Neutrophil (primary cell): ENCODE measurements around the gene VPS35.

ENCODE experiments used
- H3K27ac ChIP-seq: fragments of 200-600 bp; sonication (generic); 2 replicates; pipeline ENCODE4 v1.5.1; 2016; ENCODE audit warnings: mild to moderate bottlenecking, moderate library complexity
- H3K27me3 ChIP-seq: fragments of 200-600 bp; sonication (generic); 2 replicates; pipeline ENCODE4 v1.6.0; 2016; ENCODE audit warnings: mild to moderate bottlenecking
- H3K36me3 ChIP-seq: fragments of 200-600 bp; sonication (generic); 2 replicates; pipeline ENCODE4 v1.5.1; 2017
- H3K4me1 ChIP-seq, 2 experiments: fragments of 200-600 bp in 1 of 2; sonication (generic) in 1 of 2; 1 replicate in 1 of 2; 2 replicates in 1 of 2; pipeline versions ENCODE4 v1.5.1 to v1.6.1; 2013 to 2016; ENCODE audit warnings: low read depth in 1 of 2, low read length in 1 of 2, mild to moderate bottlenecking in 1 of 2, moderate library complexity in 1 of 2; ENCODE audit not compliant: control insufficient read depth in 1 of 2, insufficient read depth in 1 of 2
- H3K4me3 ChIP-seq, 2 experiments: fragments of 200-600 bp in 1 of 2; sonication (generic) in 1 of 2; 1 replicate in 1 of 2; 2 replicates in 1 of 2; pipeline ENCODE4 v1.5.1; 2013 to 2016; ENCODE audit warnings: low read depth in 1 of 2, low read length in 1 of 2, mild to moderate bottlenecking in 1 of 2, moderate library complexity in 1 of 2
- H3K9me3 ChIP-seq: fragments of 200-600 bp; sonication (generic); 2 replicates; pipeline ENCODE4 v1.5.1; 2016
- TF ChIP-seq, protein P1 (sequence below): fragments of 200-600 bp; sonication (generic); IDR thresholded peaks from 2 replicates; pipeline ENCODE4 v1.5.1; 2016; ENCODE audit warnings: antibody characterized with exemption

Gene VPS35

DNA sequence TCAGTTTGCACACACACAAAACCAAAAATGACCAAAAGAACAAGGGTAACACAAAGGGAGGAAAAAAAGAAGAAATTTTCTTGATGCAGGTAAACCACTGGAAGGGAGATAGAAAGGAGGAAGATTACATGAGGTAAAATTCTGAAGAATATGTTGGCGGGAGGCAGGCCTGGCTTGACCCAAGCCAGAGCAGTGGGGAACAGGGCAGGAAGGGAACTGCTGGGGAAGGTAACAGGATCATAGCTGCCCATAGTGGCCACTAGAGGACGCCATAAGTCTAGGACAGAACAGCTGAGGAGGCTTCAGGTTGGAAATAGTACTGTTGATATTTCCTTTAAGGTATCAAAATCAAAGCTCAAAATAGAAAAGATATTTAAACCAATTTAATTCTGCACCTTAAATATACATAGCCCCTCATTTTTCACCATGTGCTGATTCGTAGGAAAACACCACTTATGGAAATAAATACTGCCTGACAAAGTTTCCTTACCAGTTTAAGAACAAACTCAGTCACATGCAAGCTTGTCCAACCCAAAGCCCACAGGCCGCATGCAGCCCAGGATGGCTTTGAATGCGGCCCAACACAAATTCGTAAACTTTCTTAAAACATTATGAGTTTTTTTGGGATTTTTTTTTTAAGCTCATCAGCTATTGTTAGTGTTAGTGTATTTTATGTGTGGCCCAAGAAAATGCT is 15.5 kb downstream of the VPS35 start:
- TF ChIP-seq, protein P1, sequence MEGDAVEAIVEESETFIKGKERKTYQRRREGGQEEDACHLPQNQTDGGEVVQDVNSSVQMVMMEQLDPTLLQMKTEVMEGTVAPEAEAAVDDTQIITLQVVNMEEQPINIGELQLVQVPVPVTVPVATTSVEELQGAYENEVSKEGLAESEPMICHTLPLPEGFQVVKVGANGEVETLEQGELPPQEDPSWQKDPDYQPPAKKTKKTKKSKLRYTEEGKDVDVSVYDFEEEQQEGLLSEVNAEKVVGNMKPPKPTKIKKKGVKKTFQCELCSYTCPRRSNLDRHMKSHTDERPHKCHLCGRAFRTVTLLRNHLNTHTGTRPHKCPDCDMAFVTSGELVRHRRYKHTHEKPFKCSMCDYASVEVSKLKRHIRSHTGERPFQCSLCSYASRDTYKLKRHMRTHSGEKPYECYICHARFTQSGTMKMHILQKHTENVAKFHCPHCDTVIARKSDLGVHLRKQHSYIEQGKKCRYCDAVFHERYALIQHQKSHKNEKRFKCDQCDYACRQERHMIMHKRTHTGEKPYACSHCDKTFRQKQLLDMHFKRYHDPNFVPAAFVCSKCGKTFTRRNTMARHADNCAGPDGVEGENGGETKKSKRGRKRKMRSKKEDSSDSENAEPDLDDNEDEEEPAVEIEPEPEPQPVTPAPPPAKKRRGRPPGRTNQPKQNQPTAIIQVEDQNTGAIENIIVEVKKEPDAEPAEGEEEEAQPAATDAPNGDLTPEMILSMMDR = peak; percentile 86
- H3K4me1 ChIP-seq = no peaks in the 10 kb centered on the region
- no peak overlapping the region for H3K4me3 ChIP-seq
- H3K27ac ChIP-seq = peak overlapping the region; percentile 1
- peaks cover 94% of the 10 kb centered on the region for H3K36me3 ChIP-seq
- H3K27me3 ChIP-seq = no peaks in the 10 kb centered on the region
- H3K9me3 ChIP-seq = no peaks in the 10 kb centered on the region

DNA sequence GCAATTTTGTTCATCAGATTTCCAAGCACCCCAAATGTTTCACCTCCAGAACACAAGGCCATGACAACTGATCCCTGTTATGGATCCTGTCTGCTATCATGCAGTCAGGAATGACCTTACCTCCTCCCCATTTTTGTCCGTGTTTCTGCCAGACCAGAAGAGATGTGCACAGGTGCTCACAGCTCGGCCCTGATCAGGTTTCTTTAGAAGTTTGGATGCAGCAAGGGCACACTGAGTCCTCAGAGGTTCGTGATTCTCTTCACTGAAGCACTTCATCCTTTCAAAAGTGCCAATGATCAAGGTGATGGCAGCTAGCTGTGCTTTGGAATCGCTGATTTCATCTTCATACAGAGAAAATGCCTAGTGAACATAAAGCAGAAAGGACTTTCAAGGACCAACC is 26.9 kb downstream of the VPS35 start:
- H3K27me3 ChIP-seq = no peaks in the 10 kb centered on the region
- no peaks in the 10 kb centered on the region for H3K9me3 ChIP-seq
- peaks cover 69% of the 10 kb centered on the region for H3K36me3 ChIP-seq
- no peak overlapping the region for H3K4me3 ChIP-seq
- peak overlapping the region; percentile 81 for H3K27ac ChIP-seq
- H3K4me1 ChIP-seq = peaks cover 46 to 57% of the 10 kb centered on the region in 2 experiments
- TF ChIP-seq, protein P1 = no peak

DNA sequence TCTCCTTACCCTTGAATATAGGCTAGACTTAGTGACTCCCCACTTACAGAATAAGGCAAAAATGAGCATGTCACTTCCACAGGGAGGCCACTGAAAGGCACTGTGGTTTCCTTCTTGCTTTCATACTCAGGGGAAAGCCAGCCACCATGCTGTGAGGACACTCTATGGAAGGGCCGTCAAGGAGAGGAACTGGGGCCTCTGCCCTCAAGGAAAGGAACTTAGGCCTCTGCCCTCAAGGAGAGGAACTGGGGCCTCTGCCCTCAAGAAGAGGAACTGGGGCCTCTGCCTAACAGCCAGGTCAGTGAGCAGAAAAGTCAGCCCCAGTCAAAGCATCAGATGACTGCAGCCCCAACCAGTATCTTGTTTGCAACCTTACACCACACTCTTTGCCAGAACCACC is 30.1 kb downstream of the VPS35 start:
- Histone ChIP-seq H3K27me3 (no peaks in the 10 kb centered on the region), H3K9me3 (no peaks in the 10 kb centered on the region), H3K4me3 (peak overlapping the region in 1 of 2 experiments; percentile 15), H3K36me3 (peaks cover 72% of the 10 kb centered on the region), H3K4me1 (peaks cover 51 to 61% of the 10 kb centered on the region in 2 experiments), H3K27ac (peak overlapping the region; percentile 81)
- TF ChIP-seq, protein P1 = peak; percentile 17

DNA sequence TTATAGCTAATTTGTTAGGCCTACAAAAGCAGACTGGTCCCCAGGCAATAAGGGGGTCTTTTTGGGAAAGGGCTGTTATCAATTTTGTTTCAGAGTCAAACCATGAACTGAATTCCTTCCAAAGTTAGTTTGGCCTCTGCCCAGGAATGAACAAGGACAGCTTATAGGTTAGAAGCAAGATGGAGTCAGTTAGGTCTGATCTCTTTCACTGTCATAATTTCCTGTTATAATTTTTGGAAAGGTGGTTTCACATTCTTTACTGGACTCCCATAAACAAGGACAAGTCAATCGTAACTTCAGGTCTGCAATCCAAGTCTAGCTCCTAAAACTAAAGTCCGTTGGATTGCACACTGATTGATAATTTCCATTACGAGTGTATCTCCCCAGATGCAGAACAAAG is 37.7 kb downstream of the VPS35 start:
- Histone ChIP-seq H3K27me3 (no peaks in the 10 kb centered on the region), H3K27ac (no peak overlapping the region), H3K36me3 (peaks cover 39% of the 10 kb centered on the region), H3K9me3 (no peaks in the 10 kb centered on the region), H3K4me1 (peaks cover 11% of the 10 kb centered on the region in 2 experiments), H3K4me3 (no peak overlapping the region)
- TF ChIP-seq, protein P1 = no peak

DNA sequence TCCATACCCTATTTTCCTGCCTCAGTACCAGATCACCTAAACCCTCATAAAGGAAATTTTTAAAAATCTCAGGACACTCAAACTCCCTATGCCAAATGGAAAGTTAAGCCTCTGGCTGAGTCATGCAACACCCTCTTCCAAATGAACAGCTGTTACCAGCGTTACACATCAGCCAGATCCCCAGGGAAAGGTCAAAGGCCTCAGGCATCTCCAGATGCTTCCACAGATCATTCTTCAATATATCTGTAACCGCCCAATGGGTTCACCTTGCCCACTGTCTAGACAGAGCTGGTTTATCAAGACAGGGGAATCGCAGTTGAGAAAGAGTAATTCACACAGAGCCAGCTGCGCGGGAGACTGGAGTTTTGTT is 38.7 kb downstream of the VPS35 start:
- no peak overlapping the region for H3K27ac ChIP-seq
- H3K36me3 ChIP-seq = peaks cover 30% of the 10 kb centered on the region
- no peaks in the 10 kb centered on the region for H3K27me3 ChIP-seq
- H3K4me3 ChIP-seq = no peak overlapping the region
- no peaks in the 10 kb centered on the region for H3K9me3 ChIP-seq
- H3K4me1 ChIP-seq = peaks cover 8 to 11% of the 10 kb centered on the region in 2 experiments
- TF ChIP-seq, protein P1 = no peak
